OCI-LY3 (cell line): ENCODE data around the gene SLC66A2.

Source experiments
- H2AFZ ChIP-seq: fragments of 200-600, 300-600 bp; shearing (Covaris generic); 2 replicates; pipeline ENCODE4 v1.6.0; 2014; ENCODE audit warnings: antibody characterized with exemption, low read depth, low read length
- H3K27ac ChIP-seq: fragments of 200-600, 300-600 bp; sonication (generic); 2 replicates; pipeline ENCODE4 v1.5.1; 2014; ENCODE audit warnings: mild to moderate bottlenecking, low read length, moderate library complexity, mixed read lengths
- H3K27me3 ChIP-seq: fragments of 200-600, 300-600 bp; sonication (generic); 2 replicates; pipeline ENCODE4 v1.6.1; 2014; ENCODE audit warnings: low read depth, low read length, mixed read lengths
- H3K36me3 ChIP-seq: fragments of 200-600, 300-600 bp; sonication (generic); replicated peaks from 2 replicates; pipeline ENCODE3; 2014; ENCODE audit warnings: low read depth, low read length, mixed read lengths
- H3K4me1 ChIP-seq: fragments of 300-600, 200-600 bp; sonication (generic); 2 replicates; pipeline ENCODE4 v1.6.1; 2014; ENCODE audit warnings: low read length, mixed read lengths
- H3K4me2 ChIP-seq: fragments of 200-600, 300-600 bp; sonication (generic); 2 replicates; pipeline ENCODE4 v1.6.1; 2014; ENCODE audit warnings: low read length, mixed read lengths
- H3K4me3 ChIP-seq: fragments of 300-600, 200-600 bp; sonication (generic); 2 replicates; pipeline ENCODE4 v1.5.1; 2014; ENCODE audit warnings: antibody characterized with exemption, mild to moderate bottlenecking, low read length, moderate library complexity
- H3K79me2 ChIP-seq: fragments of 300-600, 200-600 bp; shearing (Covaris generic); 2 replicates; pipeline ENCODE4 v1.6.1; 2014; ENCODE audit warnings: mild to moderate bottlenecking, low read length, mixed read lengths
- H3K9ac ChIP-seq: fragments of 300-600, 200-600 bp; shearing (Covaris generic); 2 replicates; pipeline ENCODE4 v1.6.0; 2014; ENCODE audit warnings: mild to moderate bottlenecking, low read length, moderate library complexity
- H3K9me3 ChIP-seq: fragments of 200-600, 300-600 bp; shearing (Covaris generic); 2 replicates; pipeline ENCODE4 v1.6.1; 2014; ENCODE audit warnings: low read length, mixed read lengths; ENCODE audit not compliant: insufficient read depth
- H4K20me1 ChIP-seq: fragments of 200-600, 300-600 bp; sonication (generic); 2 replicates; pipeline ENCODE4 v1.6.1; 2016; ENCODE audit warnings: low read length, mixed read lengths; ENCODE audit not compliant: insufficient read depth
- EZH2phosphoT487 ChIP-seq: fragments of 200-600 bp; shearing (Covaris generic); IDR thresholded peaks from 2 replicates; pipeline ENCODE4 v1.6.1; 2018; ENCODE audit warnings: antibody characterized with exemption, mixed run types, low read depth
- TF ChIP-seq, protein P1 (sequence below): fragments of 200-600, 300-600 bp; sonication (generic); IDR thresholded peaks from 2 replicates; pipeline ENCODE4 v1.5.1; 2014; ENCODE audit warnings: antibody characterized with exemption, low read length, low read depth

Gene SLC66A2

DNA sequence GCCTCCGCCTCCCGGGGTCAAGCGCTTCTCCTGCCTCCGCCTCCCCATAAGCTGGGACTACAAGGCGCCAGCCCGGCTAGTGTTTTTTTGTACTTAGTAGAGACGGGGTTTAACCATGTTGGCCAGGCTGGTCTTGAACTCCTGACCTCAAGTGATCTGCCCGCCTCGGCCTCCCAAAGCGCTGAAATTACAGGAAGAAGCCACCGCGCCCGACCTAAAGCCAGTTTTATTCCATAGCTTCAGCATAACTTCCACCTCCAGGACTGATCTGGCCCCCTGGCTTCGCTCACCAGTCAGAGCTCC is 37.7 kb upstream of the SLC66A2 start:
- Histone ChIP-seq H3K36me3 (peaks cover 25% of the 10 kb centered on the region), H3K4me1 (peaks cover 17% of the 10 kb centered on the region), H3K4me2 (peak overlapping the region; percentile 66), H3K9ac (peak overlapping the region; percentile 88), H4K20me1 (peaks cover 35% of the 10 kb centered on the region), H2AFZ (no peak overlapping the region), H3K9me3 (no peaks in the 10 kb centered on the region), H3K4me3 (peak overlapping the region; percentile 83), H3K79me2 (peaks cover 54% of the 10 kb centered on the region), H3K27ac (no peak overlapping the region), H3K27me3 (no peaks in the 10 kb centered on the region)
- TF ChIP-seq EZH2phosphoT487 = no peak
- TF ChIP-seq, protein P1, sequence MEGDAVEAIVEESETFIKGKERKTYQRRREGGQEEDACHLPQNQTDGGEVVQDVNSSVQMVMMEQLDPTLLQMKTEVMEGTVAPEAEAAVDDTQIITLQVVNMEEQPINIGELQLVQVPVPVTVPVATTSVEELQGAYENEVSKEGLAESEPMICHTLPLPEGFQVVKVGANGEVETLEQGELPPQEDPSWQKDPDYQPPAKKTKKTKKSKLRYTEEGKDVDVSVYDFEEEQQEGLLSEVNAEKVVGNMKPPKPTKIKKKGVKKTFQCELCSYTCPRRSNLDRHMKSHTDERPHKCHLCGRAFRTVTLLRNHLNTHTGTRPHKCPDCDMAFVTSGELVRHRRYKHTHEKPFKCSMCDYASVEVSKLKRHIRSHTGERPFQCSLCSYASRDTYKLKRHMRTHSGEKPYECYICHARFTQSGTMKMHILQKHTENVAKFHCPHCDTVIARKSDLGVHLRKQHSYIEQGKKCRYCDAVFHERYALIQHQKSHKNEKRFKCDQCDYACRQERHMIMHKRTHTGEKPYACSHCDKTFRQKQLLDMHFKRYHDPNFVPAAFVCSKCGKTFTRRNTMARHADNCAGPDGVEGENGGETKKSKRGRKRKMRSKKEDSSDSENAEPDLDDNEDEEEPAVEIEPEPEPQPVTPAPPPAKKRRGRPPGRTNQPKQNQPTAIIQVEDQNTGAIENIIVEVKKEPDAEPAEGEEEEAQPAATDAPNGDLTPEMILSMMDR = no peak

DNA sequence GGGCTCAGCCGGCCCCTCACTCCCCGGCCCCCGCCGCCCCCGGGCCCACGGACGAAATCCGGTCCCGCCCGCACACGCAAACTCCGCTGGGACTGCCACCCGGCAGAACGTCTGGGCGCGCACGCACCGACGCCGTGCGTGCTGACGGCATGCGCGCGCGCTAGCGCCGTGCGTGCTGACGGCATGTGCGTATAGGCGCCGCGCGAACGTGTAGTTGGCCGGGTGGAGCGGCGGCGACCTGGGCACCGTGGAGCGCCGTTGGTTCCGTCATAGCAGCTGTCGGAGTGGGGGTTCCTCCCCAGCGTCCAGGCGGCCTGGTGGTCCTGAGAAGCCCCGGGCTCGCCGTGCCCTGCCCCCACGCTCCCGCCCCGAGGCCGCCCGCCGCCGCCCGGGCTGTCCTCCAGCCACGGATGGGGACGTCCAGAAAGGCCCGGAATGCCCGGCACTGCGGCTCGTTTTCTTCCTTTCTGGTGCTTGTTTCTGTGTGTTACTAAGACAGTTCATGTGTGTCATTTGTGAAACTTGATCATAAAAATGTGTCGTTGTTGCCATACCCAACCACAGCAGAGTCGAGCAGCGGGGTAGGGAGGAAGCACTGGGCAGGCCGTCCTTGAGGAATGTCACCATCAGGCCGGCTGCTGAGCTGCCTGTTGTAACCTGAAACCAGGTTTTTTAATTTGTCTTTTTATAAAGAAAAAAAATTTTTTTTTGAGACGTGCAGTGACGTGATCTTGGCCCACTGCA is 37.2 kb upstream of the SLC66A2 start, which contains the start of gene TXNL4A:
Gene TXNL4A, minus strand, starts transcription at position 113 of the 744 bp plus-strand sequence. CDS start 171 bp downstream, outside the sequence.
- Histone ChIP-seq H3K27me3 (no peaks in the 10 kb centered on the region), H3K9ac (peak within 1 kb of the TSS; percentile 88), H2AFZ (peak within 1 kb of the TSS; percentile 66), H3K4me1 (peaks cover 17% of the 10 kb centered on the region), H3K27ac (peak within 1 kb of the TSS; percentile 67), H3K4me2 (peak within 1 kb of the TSS; percentile 87), H3K9me3 (no peaks in the 10 kb centered on the region), H3K36me3 (peaks cover 30% of the 10 kb centered on the region), H3K4me3 (peak within 1 kb of the TSS; percentile 83), H3K79me2 (peaks cover 59% of the 10 kb centered on the region), H4K20me1 (peaks cover 40% of the 10 kb centered on the region)
- no peak for TF ChIP-seq EZH2phosphoT487
- TF ChIP-seq, protein P1 = no peak

DNA sequence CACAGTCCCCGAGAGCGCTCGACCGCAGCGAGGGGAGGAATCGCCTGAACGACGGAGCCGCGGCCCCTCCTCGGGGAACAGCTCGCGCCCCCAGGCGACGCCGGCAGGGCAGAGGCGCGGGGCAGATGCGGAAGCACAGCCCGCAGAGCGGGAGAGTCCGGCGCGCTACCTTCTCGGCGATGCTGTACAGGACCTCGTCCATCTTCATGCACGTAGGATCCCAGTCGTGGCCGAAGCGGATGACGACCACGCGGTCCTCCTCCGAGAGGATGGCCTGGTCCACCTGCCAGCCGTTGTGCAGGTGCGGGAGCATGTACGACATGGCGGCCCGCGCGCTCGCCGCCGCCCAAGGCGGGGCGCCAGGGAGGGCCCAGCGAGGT is 36.6 kb upstream of the SLC66A2 start:
- Histone ChIP-seq H2AFZ (peak overlapping the region; percentile 59), H3K9me3 (no peaks in the 10 kb centered on the region), H3K36me3 (peaks cover 35% of the 10 kb centered on the region), H3K27ac (peak overlapping the region; percentile 67), H3K27me3 (no peaks in the 10 kb centered on the region), H3K9ac (peak overlapping the region; percentile 88), H4K20me1 (peaks cover 46% of the 10 kb centered on the region), H3K4me1 (peaks cover 17% of the 10 kb centered on the region), H3K4me2 (peak overlapping the region; percentile 87), H3K79me2 (peaks cover 65% of the 10 kb centered on the region), H3K4me3 (peak overlapping the region; percentile 83)
- TF ChIP-seq, protein P1 = peak; percentile 70
- no peak for TF ChIP-seq EZH2phosphoT487

DNA sequence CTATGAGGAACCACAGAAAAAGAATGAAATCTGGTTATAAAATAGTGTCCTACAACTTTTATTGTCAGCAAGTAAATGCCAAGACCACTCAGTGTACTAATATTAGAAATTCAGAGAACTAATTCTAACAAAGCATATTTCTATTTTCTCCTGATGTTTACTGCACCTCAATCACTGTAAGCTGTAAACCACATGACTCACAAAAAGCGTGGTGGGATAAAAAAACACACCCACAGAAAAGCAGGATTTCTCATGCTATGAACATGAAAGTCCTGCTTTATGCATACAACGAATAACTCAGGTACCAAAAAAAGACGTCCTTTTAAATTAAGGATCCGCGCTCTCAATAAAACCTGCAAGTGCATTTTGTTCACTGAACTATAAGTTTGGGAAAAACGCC is 36.1 kb upstream of the SLC66A2 start:
- Histone ChIP-seq H3K9ac (peak overlapping the region; percentile 88), H3K79me2 (peaks cover 70% of the 10 kb centered on the region), H3K9me3 (no peaks in the 10 kb centered on the region), H2AFZ (no peak overlapping the region; the same call in 1 of the 2 replicates), H3K4me2 (peak overlapping the region; percentile 87), H4K20me1 (peaks cover 51% of the 10 kb centered on the region), H3K4me1 (peaks cover 17% of the 10 kb centered on the region), H3K27me3 (no peaks in the 10 kb centered on the region), H3K4me3 (peak overlapping the region; percentile 83), H3K36me3 (peaks cover 38% of the 10 kb centered on the region), H3K27ac (peak overlapping the region; percentile 67)
- TF ChIP-seq EZH2phosphoT487 = no peak
- TF ChIP-seq, protein P1 = no peak
